ENCODE results near the gene MIB2.
"Not testable (repeated sequence)": the region's sequence is repeated elsewhere in the genome, so short reads cannot be mapped to it uniquely, and the experiment has no call there.

MIB2 gene

GRCh38 chr1:1648265-1648664 lies 33.0 kb downstream of the MIB2 start:
- not testable (repeated sequence) for DNase-seq (ENCODE audit: low spot score)

GRCh38 chr1:1658583-1659549 lies 43.6 kb downstream of the MIB2 start, which contains the start of gene CDK11B:
CDK11B (minus strand) TSS chr1:1659004; CDS start chr1:1657485, 1,519 bp downstream.
- peak; percentile 87 for DNase-seq (ENCODE audit: low spot score)

- DNase-seq (ENCODE audit: low spot score): not testable (repeated sequence)
Measured at GRCh38 chr1:1662392-1662791, 47.1 kb downstream of the MIB2 start.

GRCh38 chr1:1662830-1663560 lies 47.7 kb downstream of the MIB2 start:
- DNase-seq (ENCODE audit: low spot score): not testable (repeated sequence)

GRCh38 chr1:1664318-1664717 lies 49.0 kb downstream of the MIB2 start:
- DNase-seq (ENCODE audit: low spot score): not testable (repeated sequence)

- DNase-seq (ENCODE audit: low spot score): no peak
Measured at GRCh38 chr1:1664941-1665814, 49.9 kb downstream of the MIB2 start.

- DNase-seq (ENCODE audit: low spot score): peak; percentile 30
Measured at GRCh38 chr1:1665815-1666251, 50.5 kb downstream of the MIB2 start.

GRCh38 chr1:1666526-1666925 lies 51.2 kb downstream of the MIB2 start:
- DNase-seq (ENCODE audit: low spot score): no peak

GRCh38 chr1:1669468-1670440 lies 54.5 kb downstream of the MIB2 start:
- peak; percentile 33 for DNase-seq (ENCODE audit: low spot score)

- DNase-seq (ENCODE audit: low spot score): no peak
Measured at GRCh38 chr1:1670866-1671265, 55.6 kb downstream of the MIB2 start.

- no peak for DNase-seq (ENCODE audit: low spot score)
Measured at GRCh38 chr1:1671365-1672119, 56.2 kb downstream of the MIB2 start.

- no peak for DNase-seq (ENCODE audit: low spot score)
Measured at GRCh38 chr1:1672181-1672965, 57.1 kb downstream of the MIB2 start.

- DNase-seq (ENCODE audit: low spot score): not testable (repeated sequence)
Measured at GRCh38 chr1:1674806-1675205, 59.5 kb downstream of the MIB2 start.

GRCh38 chr1:1675218-1675617 lies 59.9 kb downstream of the MIB2 start:
- not testable (repeated sequence) for DNase-seq (ENCODE audit: low spot score)

- not testable (repeated sequence) for DNase-seq (ENCODE audit: low spot score)
Measured at GRCh38 chr1:1676087-1676486, 60.8 kb downstream of the MIB2 start.

GRCh38 chr1:1677718-1678580 lies 62.6 kb downstream of the MIB2 start:
- DNase-seq (ENCODE audit: low spot score): peak; percentile 68

GRCh38 chr1:1678581-1679380 lies 63.5 kb downstream of the MIB2 start:
- peak; percentile 19 for DNase-seq (ENCODE audit: low spot score)
